ENCODE results near the gene DIP2C.
"Not testable (repeated sequence)": the region's sequence is repeated elsewhere in the genome, so short reads cannot be mapped to it uniquely, and the experiment has no call there.

Gene DIP2C

GRCh38 chr10:396535-397220 lies 292.8 kb downstream of the DIP2C start:
- no peak for DNase-seq

GRCh38 chr10:396107-396506 lies 293.4 kb downstream of the DIP2C start:
- DNase-seq: no peak

- no peak for DNase-seq
Measured at GRCh38 chr10:395665-396064, 293.8 kb downstream of the DIP2C start.

GRCh38 chr10:394439-395101 lies 294.9 kb downstream of the DIP2C start:
- DNase-seq: not testable (repeated sequence)

GRCh38 chr10:393787-394438 lies 295.6 kb downstream of the DIP2C start:
- DNase-seq: no peak

- DNase-seq: no peak
Measured at GRCh38 chr10:393106-393745, 296.2 kb downstream of the DIP2C start.

- no peak for DNase-seq
Measured at GRCh38 chr10:392705-393037, 296.8 kb downstream of the DIP2C start.

- no peak for DNase-seq
Measured at GRCh38 chr10:391847-392704, 297.4 kb downstream of the DIP2C start.

- no peak for DNase-seq
Measured at GRCh38 chr10:391305-391704, 298.2 kb downstream of the DIP2C start.

GRCh38 chr10:390449-391100 lies 298.9 kb downstream of the DIP2C start:
- DNase-seq: no peak

GRCh38 chr10:389836-390448 lies 299.5 kb downstream of the DIP2C start:
- no peak for DNase-seq

GRCh38 chr10:389261-389790 lies 300.1 kb downstream of the DIP2C start:
- no peak for DNase-seq

GRCh38 chr10:388661-389045 lies 300.8 kb downstream of the DIP2C start:
- DNase-seq: no peak

GRCh38 chr10:387909-388660 lies 301.4 kb downstream of the DIP2C start:
- no peak for DNase-seq

GRCh38 chr10:387593-387891 lies 301.9 kb downstream of the DIP2C start:
- no peak for DNase-seq

- DNase-seq: no peak
Measured at GRCh38 chr10:386771-387592, 302.5 kb downstream of the DIP2C start.

GRCh38 chr10:385571-386300 lies 303.7 kb downstream of the DIP2C start:
- DNase-seq: no peak

- DNase-seq: no peak
Measured at GRCh38 chr10:384538-385305, 304.7 kb downstream of the DIP2C start.

GRCh38 chr10:383519-383918 lies 305.9 kb downstream of the DIP2C start:
- no peak for DNase-seq
